ENCODE data around the gene SNAPC2. TPM values are rescaled to one million over a fixed set of nuclear protein-coding genes. Genes with fewer than 3 reads are reported as not detected.

SNAPC2 gene
- total and polyA plus RNA-seq, 2 of the 13 experiments (the other 11 are each of a cell fraction or from before 2014, with no cell fraction given), result 10.2 to 12.7 TPM

- no peak; the same call in 1 of the 2 replicates for TF ChIP-seq ZNF296 (CRISPR knock-in tag; conservative IDR thresholded peaks at IDR 0.05)
- TF ChIP-seq ZNF350 (CRISPR knock-in tag; IDR thresholded peaks at IDR 0.05; ENCODE audit: borderline replicate concordance, low read depth), result no peak
- TF ChIP-seq NAIF1 (CRISPR knock-in tag; IDR thresholded peaks at IDR 0.05; ENCODE audit: borderline replicate concordance), result no peak
- peak; percentile 93 for TF ChIP-seq PHF8 (CRISPR knock-in tag; IDR thresholded peaks at IDR 0.05)
- TF ChIP-seq KDM4B (CRISPR knock-in tag; IDR thresholded peaks at IDR 0.05), result no peak
- TF ChIP-seq TCF7 (IDR thresholded peaks at IDR 0.05; ENCODE audit: low read depth), result no peak
- peak; percentile 53; the same call in 1 of the 2 replicates for TF ChIP-seq ARNT2 (CRISPR knock-in tag; IDR thresholded peaks at IDR 0.05; ENCODE audit: low read depth)
- 0 out of 2 replicates have a peak, but pooled peaks have one; percentile 25 for TF ChIP-seq KMT2A (CRISPR knock-in tag; IDR thresholded peaks at IDR 0.05)
- peak; percentile 39; the same call in 1 of the 2 replicates for TF ChIP-seq HDAC1 (CRISPR knock-in tag; IDR thresholded peaks at IDR 0.05)
- no peak for TF ChIP-seq NR2F6 (IDR thresholded peaks at IDR 0.05)
- TF ChIP-seq NR2F6 (CRISPR knock-in tag; IDR thresholded peaks at IDR 0.05), result no peak
- TF ChIP-seq CERS6 (CRISPR knock-in tag; IDR thresholded peaks at IDR 0.05), result no peak
- no peak for TF ChIP-seq LBX2 (CRISPR knock-in tag; IDR thresholded peaks at IDR 0.05; ENCODE audit: borderline replicate concordance)
- no peak for TF ChIP-seq ZNF800 (CRISPR knock-in tag; IDR thresholded peaks at IDR 0.05)
- 0 out of 2 replicates have a peak, but pooled peaks have one; percentile 65 for TF ChIP-seq ZNF253 (CRISPR knock-in tag; IDR thresholded peaks at IDR 0.05; ENCODE audit: borderline replicate concordance)
- TF ChIP-seq RERE (CRISPR knock-in tag; IDR thresholded peaks at IDR 0.05; ENCODE audit: low read depth), result 0 out of 2 replicates have a peak, but pooled peaks have one; percentile 17
- peak; percentile 60; the same call in 1 of the 2 replicates for TF ChIP-seq HOXA5 (CRISPR knock-in tag; IDR thresholded peaks at IDR 0.05)
- TF ChIP-seq HNRNPLL (IDR thresholded peaks at IDR 0.05; ENCODE audit: low read depth, low read length, poor library complexity, severe bottlenecking), result peak; percentile 56
- 0 out of 2 replicates have a peak, but pooled peaks have one; percentile 45 for TF ChIP-seq IRF9 (CRISPR knock-in tag; IDR thresholded peaks at IDR 0.05; ENCODE audit: borderline replicate concordance)
- no peak for TF ChIP-seq NFYB (CRISPR knock-in tag; IDR thresholded peaks at IDR 0.05)
- TF ChIP-seq XBP1 (CRISPR knock-in tag; IDR thresholded peaks at IDR 0.05), result no peak
Measured at GRCh38 chr19:7888145-7888825, 31.9 kb upstream of the SNAPC2 start, which contains the start of gene LRRC8E (continued).
